Vagina (tissue), 2 donors: ENCODE measurements around the gene FAM114A2.

ENCODE experiments used
- POLR2A ChIP-seq, 2 donors: fragments of 450-650 bp; IDR thresholded peaks; one replicate each; pipeline ENCODE4 v1.6.1; 2017; ENCODE audit warnings: antibody characterized with exemption in 2 of 2, mild to moderate bottlenecking in 2 of 2, moderate library complexity in 2 of 2
- TF ChIP-seq, protein P1 (sequence below), 3 experiments: fragments of 450-650 bp in 2 of 3; fragments of 200-600 bp in 1 of 3; sonication (generic) in 1 of 3; IDR thresholded peaks; one replicate each; pipeline ENCODE4 v1.5.1; 2017 to 2019; ENCODE audit warnings: antibody characterized with exemption in 3 of 3, mild to moderate bottlenecking in 2 of 3, moderate library complexity in 2 of 3

- TF ChIP-seq POLR2A (IDR thresholded peaks at IDR 0.05) = no peak
- TF ChIP-seq, protein P1, sequence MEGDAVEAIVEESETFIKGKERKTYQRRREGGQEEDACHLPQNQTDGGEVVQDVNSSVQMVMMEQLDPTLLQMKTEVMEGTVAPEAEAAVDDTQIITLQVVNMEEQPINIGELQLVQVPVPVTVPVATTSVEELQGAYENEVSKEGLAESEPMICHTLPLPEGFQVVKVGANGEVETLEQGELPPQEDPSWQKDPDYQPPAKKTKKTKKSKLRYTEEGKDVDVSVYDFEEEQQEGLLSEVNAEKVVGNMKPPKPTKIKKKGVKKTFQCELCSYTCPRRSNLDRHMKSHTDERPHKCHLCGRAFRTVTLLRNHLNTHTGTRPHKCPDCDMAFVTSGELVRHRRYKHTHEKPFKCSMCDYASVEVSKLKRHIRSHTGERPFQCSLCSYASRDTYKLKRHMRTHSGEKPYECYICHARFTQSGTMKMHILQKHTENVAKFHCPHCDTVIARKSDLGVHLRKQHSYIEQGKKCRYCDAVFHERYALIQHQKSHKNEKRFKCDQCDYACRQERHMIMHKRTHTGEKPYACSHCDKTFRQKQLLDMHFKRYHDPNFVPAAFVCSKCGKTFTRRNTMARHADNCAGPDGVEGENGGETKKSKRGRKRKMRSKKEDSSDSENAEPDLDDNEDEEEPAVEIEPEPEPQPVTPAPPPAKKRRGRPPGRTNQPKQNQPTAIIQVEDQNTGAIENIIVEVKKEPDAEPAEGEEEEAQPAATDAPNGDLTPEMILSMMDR (IDR thresholded peaks at IDR 0.05) = no peak
Observed at GRCh38 chr5:153981905-153982605, 56.7 kb downstream of the FAM114A2 start.
